GM18526 (cell line): Measurements from ENCODE around the gene GRAMD4.

Source experiments
- POLR2A ChIP-seq: IDR thresholded peaks from 3 replicates; pipeline ENCODE4 v1.6.1; 2011; ENCODE audit not compliant: insufficient read length; ENCODE audit errors: extremely low read depth

GRAMD4 gene

GRCh38 chr22:46674906-46675305 lies 54.7 kb downstream of the GRAMD4 start:
- TF ChIP-seq POLR2A, result no peak

DNA sequence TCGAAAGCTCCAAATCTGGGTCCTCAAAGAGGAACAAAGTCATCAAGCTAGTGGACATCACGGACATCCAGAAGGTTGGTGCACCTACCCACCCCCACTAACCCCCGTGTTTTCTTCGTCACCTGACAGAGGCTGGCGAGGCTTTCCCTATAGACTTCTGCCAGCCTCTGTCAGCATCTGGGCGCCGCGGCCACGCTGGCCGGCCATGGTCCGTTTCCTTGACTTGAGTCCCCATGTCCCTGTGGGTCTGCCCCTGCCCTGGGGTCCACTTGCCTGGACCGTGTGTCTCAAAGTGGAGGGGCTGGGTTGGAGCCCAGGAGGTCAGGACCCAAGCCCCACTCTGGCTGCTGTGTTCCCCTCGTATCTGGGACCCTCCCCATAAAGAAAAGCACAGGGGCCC lies 55.3 kb downstream of the GRAMD4 start:
- no peak for TF ChIP-seq POLR2A

GRCh38 chr22:46675938-46676337 lies 55.8 kb downstream of the GRAMD4 start:
- no peak for TF ChIP-seq POLR2A

DNA sequence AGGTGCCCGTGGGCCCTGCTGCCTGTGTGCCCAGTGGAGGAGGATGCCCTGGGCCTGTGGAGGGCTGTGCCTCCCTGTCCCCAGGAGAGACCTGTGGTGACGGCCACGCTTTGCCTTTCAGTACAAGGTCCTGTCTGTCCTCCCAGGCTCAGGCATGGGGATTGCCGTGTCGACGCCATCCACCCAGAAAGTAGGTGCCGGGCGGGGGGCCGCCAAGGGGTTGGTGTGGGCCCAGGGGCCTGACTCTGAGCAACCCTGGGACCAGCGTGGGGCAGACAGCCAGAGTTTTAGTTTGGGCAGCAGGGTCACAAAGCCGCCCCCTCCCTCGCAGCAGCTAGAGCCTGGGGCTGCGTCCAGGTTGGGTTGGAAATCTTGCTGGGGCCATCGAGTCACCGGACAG lies 56.3 kb downstream of the GRAMD4 start:
- no peak for TF ChIP-seq POLR2A

- TF ChIP-seq POLR2A, result no peak
Observed at GRCh38 chr22:46676881-46677280, 56.7 kb downstream of the GRAMD4 start.

- no peak for TF ChIP-seq POLR2A
Observed at GRCh38 chr22:46677323-46678002, 57.3 kb downstream of the GRAMD4 start.

DNA sequence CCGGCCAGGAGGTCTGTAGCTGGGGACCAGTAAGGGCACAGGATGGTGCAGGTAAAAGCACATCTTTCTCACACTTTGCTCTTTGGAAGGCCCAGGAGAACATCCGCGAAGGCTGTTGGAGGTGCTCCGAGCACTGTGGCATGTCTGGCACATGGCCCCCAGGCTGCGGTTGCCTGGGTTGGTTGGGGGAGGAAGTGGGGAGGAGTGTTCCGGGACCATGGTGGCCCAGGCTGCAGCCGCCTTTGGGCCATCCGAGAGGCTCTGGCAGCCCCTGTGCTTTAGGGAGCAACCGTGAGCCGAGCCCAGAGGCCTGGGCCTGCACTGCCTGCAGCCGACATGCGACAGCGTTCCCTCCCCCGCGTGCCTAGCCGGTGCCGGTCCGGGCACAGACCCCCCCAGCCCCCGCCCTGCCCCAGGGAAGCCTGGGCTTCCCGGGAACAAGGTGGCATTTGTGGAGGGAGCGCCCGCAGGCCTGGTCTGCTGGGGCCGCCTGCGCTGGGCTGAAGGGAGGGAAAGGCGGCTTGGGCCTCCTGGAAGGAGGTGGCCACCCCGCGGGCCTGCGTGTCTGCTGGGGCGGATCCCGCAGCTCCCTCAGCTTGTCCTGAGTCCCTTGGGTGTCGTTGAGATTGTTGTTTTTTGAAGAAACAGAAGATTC lies 57.9 kb downstream of the GRAMD4 start:
- no peak for TF ChIP-seq POLR2A

DNA sequence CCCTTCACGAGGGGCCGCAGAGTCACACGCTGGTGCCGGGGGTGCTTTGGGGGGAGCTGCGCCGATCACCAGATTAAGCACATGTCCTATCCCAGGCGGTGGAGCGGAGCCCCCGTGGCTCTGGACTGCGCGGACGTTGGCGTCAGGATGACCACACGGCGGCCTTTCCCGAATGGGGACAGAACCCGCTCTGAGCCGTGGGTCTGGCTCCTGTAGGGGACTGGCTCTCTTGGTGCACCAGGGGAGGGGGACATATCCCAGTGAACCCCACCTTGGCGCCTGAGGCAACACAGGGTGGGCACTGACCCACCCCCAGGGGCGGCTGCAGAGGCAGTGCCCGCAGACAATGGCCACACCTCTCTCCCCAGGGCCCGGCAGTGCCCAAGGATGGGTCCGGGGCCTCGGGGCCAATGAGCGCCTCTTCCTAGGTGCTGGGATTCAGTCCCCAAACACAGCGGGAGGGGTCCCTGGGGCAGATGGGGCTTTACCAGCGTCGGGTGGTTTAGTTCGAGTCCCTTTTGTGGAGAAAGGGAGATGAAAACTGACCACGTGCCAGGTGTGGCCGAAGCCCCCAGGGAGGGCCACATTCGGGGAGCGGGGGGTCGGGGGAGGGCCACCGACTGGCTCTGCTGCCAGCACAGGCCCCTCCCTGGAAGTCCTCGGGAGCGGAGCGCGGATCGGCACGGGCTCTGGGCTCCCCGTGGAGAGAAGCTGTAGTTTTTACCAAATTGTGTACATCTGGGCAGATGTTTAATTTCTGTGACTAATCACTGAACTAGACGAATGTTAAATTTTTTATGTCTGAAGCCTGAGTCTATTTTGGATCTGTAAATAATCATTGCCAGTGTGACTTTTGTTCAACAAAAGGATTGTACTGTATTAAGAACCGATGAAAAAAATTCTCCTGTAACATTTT lies 58.9 kb downstream of the GRAMD4 start:
- TF ChIP-seq POLR2A, result no peak

DNA sequence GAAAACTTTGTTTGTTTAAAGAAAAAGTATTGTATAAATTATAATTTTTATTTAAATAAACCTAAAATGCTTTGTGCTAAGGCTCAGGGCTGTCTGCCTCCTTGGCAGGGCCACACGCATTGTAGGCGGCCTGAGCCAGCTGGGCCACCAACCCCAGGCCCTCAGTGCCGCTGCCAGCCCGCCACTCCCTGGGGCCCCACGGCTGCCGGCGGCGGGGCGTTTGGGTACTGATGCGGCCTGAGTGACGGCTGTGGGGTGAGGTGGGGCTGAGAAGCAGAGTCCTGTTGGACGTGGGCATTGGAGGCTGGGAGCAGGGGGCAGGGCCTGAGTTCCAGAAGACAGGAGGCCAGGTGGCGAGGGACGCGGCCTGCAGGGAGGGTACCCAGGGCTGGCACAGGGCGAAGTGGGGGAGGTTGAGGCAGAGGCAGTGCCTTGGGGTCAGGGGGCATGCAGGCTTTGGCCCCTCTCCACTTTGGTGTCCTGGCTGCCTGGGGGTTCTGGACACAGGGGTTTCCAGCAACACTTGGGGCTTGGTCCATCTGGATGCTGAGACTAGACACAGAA lies 59.6 kb downstream of the GRAMD4 start:
- TF ChIP-seq POLR2A, result no peak

DNA sequence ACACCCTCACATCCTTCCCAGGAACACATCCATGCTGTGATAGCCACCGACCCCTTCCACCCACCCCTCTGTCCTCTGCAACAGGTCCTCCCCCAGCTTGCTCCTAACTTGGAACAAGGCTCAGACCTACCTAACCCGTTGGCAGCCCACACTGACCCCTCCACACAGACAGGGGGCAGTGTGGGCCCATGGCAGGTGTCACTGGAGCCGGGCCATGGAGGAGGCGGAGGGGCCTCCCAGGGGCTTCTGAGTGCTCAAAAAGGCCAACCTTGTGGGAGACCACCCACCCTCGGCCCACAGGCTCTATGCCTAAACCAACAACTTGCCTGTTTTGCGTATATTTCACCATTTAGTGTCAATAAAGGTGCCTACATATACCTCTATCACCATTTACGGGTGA lies 60.8 kb downstream of the GRAMD4 start:
- no peak for TF ChIP-seq POLR2A

DNA sequence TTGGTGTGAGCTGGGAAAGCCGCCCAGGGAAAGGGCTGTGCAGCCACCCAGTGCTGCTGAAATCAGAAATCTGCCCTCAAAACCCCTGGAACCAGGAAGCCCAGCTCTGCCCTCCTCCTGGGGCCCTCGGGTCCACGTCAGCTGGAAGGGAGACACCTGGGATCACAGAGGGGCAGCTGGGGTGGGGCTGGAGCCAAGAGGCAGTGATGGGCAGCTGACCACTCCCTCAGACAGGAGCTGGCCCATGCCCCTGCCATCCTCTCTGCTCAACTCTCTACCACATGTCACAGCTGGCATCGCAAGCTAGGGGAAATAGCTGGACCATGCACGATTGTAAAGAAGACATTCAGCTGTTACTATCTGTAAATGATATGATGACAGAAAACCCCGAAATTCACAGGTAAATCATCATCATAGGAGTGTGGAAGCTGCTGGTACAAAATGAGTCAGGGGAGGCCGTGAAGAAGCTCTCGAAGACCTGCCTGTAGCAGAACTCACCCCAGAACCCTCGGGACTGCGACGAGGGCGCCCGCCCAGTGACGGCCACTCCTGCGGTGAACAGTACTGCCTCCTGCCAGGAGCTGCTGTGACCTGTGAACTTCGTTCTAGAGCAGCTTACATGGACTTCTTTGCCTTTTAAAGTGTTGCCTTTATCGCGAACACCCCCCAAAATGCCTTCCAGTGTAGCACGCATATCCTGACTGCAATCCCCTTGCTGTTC lies 62.0 kb downstream of the GRAMD4 start:
- no peak for TF ChIP-seq POLR2A

DNA sequence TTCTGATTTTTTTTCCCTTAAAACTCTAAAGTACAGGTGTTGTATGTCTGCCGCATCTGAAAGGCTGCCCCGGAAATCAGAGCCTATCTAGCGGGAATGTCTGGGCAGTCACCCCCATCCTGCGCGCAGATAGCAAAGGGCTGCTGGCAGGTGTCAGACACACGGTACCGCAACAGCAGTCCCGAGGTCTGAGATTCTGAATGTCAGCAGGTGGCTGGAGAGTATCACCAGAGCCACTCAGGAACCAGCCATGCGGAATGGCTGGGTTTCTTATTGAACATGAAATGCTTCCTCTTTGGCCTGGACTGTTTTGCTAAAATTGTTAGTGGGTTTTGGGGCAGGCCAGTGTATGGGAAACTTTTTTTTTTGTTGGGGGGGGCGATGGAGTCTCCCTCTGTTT lies 64.5 kb downstream of the GRAMD4 start:
- TF ChIP-seq POLR2A, result no peak

DNA sequence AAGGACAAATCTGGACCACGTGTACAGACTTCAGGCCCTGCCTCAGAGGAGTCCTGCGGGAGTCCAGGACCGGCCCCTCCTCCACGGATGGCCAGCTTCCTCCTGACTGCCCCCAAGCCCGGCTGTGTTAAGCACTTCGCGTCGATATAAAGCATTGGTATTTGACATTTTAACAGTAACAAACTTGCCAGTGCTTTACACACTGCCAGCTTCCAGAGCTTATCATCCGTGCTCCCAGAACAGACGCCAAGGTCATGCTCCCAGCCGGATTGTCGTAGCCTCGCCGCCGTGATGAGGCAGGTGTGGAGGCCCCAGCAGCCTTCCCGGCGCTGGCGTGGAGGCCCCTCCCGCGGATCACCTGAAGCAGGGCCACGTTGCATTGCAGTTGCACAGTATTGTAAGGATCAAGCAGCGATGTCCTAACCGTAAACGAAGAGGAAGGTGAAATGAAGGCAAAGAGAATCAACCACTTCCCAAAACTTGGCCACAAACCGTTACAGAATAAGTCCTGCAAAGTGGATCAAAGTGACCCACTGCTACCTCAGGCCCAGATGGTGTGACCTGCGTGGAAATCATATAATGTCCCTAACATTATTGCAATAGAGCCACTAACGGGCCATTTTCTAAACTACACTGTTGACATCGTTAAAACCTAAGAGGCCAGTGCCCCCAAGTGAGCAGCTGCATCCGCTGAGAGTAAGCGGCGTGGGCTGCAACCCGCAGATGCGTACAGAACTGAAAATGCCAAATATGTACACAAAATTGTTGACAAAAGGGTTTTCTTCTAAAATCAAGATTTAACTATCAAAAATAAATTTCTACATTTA lies 66.2 kb downstream of the GRAMD4 start:
- TF ChIP-seq POLR2A, result no peak

DNA sequence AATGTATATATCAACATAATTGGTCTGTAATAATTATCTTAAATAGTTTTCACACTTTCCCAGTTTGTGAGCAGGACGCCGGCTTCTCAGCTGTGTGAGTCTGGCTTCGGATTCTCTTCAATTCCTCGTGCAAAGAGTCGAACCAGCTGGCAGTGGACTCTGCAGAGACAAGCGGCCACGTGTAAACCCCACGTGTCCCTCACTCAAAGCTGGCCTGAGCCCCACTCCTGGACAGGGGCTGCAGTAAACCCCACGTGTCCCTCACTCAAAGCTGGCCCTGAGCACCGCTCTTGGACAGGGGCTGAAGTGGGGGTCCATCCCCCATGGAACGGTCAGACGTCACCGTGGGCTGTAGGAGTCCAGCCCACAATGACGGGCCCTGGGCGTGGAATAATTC lies 66.9 kb downstream of the GRAMD4 start:
- no peak for TF ChIP-seq POLR2A
